Measurements from ENCODE around the gene FAM228B.

DNA sequence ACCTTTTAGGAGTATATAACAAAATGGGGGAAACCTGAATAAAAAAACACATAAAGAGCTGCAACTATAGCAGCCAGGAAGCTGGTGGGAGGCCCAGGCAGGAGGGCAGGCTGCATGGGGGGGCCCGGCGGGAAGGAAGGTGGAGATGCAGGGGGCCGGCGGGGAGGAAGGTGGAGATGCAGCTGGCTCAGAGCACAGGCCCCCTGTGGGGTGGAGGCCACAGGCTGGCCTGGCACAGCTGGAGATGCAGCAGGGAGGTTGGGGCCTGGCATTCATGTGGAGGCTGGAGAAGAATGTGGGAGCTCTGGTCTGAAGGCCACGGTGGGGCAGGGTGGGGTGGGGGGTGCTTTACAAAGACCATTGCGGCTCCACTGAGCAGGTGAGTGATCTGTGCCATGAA, 83.0 kb downstream of the FAM228B start:
- TF ChIP-seq, protein P1, sequence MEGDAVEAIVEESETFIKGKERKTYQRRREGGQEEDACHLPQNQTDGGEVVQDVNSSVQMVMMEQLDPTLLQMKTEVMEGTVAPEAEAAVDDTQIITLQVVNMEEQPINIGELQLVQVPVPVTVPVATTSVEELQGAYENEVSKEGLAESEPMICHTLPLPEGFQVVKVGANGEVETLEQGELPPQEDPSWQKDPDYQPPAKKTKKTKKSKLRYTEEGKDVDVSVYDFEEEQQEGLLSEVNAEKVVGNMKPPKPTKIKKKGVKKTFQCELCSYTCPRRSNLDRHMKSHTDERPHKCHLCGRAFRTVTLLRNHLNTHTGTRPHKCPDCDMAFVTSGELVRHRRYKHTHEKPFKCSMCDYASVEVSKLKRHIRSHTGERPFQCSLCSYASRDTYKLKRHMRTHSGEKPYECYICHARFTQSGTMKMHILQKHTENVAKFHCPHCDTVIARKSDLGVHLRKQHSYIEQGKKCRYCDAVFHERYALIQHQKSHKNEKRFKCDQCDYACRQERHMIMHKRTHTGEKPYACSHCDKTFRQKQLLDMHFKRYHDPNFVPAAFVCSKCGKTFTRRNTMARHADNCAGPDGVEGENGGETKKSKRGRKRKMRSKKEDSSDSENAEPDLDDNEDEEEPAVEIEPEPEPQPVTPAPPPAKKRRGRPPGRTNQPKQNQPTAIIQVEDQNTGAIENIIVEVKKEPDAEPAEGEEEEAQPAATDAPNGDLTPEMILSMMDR (IDR thresholded peaks at IDR 0.05), result no peak
- TF ChIP-seq POLR2A (IDR thresholded peaks at IDR 0.05), result no peak
